ENCODE measurements around the gene PADI6. TPM values are rescaled to one million over a fixed set of nuclear protein-coding genes. Genes with fewer than 3 reads are reported as not detected.

Gene PADI6
- polyA plus RNA-seq, 3 donors: not detected

DNA sequence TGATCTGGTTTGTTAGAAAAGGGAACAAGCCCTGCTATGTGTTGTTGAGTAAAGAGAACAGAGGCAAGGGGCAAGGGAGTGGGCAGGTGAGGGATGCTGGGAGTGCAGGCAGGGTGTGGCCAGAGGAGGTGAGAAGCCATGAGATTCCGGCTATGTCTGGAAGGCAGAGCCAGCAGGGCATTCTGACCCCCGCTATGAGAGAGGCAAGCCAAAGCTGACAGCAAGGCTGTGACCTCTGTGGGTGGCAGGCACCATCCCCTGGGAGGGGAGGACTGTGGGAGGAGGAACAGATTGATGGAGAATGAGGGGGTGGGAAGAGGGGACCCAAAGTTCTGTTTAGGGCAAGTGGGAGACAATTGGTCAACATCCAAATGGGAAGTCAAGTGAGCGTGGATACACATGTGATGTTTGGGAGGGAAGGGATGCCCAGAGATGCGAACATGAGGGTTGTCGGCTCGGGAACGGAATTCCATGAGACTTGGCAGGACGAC is 19.5 kb upstream of the PADI6 start:
- DNase-seq (ENCODE audit: extremely low read depth in 1 of 11, low read depth in 9 of 11, low spot score in 4 of 11): no peak

DNA sequence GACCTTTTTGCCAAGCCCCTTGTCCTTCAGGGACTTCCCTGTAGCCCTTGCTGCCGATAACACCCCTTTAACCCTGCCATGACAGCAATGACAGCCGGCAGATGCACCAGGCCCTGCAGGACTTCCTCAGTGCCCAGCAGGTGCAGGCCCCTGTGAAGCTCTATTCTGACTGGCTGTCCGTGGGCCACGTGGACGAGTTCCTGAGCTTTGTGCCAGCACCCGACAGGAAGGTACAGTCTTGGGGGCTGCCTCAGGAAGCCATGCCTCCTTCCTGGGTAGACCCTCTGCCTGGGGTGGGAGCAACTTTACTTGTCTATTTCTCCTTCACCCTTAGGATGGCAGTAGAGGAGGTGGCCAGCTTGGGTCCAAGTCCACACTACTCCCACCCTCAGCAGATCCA is 16.1 kb upstream of the PADI6 start:
- DNase-seq (ENCODE audit: extremely low read depth in 1 of 11, low read depth in 9 of 11, low spot score in 4 of 11): no peak

DNA sequence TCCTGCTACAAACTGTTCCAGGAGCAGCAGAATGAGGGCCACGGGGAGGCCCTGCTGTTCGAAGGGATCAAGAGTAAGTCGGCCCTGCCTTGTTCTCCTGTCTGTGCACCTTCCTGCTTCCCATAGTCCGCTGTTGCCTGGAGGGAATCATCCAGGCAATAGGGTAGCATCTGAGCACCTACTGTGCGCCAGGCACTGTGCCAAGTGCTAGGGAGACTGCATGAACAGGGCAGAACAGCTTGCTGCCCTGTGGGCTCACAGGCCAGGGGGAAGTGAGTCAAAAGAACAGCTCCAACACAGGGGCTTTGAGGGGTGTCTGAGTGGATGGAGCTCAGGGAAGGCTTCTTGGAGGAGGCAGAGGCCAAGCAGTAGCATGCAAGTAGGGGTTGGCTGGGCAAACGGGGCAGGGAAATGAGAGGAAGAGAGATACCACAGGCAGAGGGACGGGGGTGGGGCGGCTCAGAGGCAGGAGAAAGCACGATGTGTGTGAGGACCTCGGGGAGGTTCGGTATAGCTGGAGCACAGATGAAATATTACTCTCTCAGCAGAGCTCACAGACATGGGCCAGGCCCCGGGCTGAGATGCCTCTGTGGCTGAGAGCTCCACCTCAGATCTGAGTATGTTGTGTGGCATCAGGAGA is 15.5 kb upstream of the PADI6 start:
- DNase-seq (ENCODE audit: extremely low read depth in 1 of 11, low read depth in 9 of 11, low spot score in 4 of 11): no peak

DNA sequence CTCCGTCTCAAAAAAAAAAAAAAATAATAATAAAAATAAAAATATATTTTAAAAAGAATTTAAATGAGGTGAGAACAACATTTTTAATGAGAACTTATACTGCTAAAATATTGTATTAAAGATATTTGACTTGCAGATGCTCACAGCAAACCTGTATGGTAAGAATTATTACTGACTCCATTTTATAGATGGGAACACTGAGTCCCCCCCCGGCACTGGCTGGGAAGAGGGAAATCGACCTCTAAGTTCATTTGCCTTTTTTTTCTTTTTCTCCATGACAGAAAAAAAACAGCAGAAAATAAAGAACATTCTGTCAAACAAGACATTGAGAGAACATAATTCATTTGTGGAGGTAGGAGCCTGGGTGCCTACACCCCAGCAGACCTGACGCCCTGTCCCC is 13.4 kb upstream of the PADI6 start:
- DNase-seq (ENCODE audit: extremely low read depth in 1 of 11, low read depth in 9 of 11, low spot score in 4 of 11): no peak

DNA sequence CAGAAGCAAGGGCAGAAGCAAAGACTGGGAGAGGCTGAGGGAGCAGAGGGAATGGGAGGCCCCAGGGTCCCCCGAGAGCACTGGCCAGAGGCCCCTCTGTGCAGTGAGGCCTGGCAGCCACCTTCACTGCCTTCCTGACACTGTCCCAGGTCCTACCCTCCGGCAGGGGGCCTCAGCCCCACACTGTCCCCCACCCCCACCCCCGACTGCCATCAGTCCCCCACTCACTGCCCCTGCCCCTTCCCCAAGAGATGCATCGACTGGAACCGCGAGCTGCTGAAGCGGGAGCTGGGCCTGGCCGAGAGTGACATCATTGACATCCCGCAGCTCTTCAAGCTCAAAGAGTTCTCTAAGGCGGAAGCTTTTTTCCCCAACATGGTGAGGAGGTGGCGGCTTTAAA is 13.0 kb upstream of the PADI6 start:
- no peak for DNase-seq (ENCODE audit: extremely low read depth in 1 of 11, low read depth in 9 of 11, low spot score in 4 of 11)

DNA sequence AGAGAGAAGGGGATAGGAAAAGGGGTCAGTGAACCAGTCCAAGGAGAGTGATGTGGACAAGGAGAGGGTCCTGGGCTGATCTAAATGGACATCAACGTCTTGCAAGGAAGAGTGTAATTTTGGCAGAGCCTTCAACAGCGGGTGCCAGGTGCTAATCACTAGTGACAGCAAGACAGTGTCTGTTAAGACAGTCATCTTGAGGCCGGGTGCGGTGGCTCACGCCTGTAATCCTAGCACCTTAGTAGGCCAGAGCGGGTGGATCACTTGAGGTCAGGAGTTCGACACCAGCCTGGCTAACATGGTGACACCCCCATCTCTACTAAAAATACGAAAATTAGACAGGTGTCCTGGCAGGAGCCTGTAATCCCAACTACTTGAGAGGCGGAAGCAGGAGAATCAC is 12.2 kb upstream of the PADI6 start:
- no peak for DNase-seq (ENCODE audit: extremely low read depth in 1 of 11, low read depth in 9 of 11, low spot score in 4 of 11)

DNA sequence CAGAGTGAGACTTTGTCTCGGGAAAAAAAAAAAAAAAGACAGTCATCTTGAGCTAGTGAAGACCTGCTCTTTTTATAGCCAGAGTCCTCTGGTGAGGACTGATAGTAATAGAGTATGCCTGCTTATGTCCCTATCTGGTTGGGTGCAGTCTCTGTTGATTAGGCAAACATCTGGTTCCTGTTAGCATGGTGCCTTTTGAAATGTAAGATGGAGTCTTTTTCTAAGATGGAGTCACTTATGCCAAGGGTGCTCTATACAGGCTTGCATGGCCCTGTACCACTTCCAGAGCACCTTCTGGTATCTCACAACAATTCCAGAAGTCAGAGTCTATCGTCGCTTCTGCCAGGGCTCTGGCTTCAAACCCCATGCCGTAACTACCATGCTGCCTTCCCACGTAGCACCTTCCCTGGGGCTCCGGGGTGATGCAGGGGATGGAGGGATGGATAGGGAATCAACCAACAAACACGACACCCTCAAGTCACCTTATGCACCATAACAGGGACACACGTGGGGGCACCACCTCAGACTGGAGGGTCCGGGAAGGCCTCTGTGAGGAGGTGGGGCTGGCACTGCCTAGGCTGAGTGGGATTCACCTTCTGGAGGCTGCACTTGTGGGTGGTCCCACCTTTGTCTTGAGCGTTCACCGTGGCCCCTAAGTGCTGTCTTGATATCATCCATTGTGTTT is 11.6 kb upstream of the PADI6 start:
- DNase-seq (ENCODE audit: extremely low read depth in 1 of 11, low read depth in 9 of 11, low spot score in 4 of 11): no peak

DNA sequence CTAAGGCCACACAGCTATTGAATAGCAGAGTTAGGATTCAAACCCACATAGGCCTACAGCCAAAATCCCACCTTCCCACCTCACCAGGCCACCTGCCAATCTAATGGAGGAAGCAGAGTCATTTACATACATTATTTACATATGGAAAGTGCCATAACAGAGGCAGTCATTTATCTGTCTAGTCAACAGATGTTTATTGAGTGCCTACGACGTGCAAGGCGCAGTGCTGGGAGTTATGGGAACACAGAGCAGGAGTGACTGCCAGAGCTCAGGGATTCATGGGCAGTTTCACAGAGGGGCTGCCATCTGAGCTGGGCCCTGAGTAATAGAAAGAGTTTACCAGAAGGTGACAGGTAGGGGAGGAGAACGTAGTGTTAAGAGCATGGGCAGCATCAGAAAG is 10.3 kb upstream of the PADI6 start:
- no peak for DNase-seq (ENCODE audit: extremely low read depth in 1 of 11, low read depth in 9 of 11, low spot score in 4 of 11)

DNA sequence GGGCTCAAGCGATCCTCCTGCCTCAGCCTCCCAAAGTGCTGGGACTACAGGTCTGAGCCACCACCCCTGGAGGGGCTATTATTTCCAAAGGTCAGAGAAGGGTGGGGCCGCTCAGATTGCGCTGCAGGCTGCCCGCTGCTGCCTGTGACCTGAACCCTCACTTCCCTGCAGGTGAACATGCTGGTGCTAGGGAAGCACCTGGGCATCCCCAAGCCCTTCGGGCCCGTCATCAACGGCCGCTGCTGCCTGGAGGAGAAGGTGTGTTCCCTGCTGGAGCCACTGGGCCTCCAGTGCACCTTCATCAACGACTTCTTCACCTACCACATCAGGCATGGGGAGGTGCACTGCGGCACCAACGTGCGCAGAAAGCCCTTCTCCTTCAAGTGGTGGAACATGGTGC is 8.6 kb upstream of the PADI6 start:
- DNase-seq (ENCODE audit: extremely low read depth in 1 of 11, low read depth in 9 of 11, low spot score in 4 of 11): no peak

DNA sequence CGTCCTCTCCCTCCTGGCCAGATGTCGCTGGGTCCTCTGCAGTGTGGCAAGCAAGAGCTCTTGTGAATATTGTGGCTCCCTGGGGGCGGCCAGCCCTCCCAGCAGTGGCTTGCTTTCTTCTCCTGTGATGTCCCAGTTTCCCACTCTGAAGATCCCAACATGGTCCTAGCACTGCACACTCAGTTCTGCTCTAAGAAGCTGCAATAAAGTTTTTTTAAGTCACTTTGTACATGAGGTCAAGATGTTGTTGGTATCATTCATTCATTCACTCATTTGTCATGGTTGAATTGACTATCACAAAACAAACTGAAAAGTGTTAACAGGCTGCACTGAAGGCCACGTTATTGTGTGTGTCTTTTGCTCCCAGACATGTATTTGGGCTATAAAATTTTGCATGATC is 8.2 kb upstream of the PADI6 start:
- no peak for DNase-seq (ENCODE audit: extremely low read depth in 1 of 11, low read depth in 9 of 11, low spot score in 4 of 11)

DNA sequence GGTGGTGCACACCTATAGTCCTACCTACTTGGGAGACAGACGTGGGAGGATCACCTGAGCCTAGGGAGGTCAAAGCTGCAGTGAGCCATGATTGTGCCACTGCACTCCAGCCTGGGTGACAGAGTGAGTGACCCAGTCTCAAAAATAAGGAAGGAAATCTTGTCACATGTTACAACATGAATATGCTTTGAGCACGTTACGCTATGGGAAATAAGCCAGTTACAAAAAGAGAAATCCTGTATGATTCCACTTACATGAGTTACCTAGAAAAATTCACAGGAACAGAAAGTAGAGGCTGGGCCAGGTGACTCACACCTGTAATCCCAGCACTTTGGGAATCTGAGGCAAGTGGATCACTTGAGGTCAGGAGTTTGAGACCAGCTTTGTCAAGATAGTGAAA is 6.7 kb upstream of the PADI6 start:
- no peak for DNase-seq (ENCODE audit: extremely low read depth in 1 of 11, low read depth in 9 of 11, low spot score in 4 of 11)

DNA sequence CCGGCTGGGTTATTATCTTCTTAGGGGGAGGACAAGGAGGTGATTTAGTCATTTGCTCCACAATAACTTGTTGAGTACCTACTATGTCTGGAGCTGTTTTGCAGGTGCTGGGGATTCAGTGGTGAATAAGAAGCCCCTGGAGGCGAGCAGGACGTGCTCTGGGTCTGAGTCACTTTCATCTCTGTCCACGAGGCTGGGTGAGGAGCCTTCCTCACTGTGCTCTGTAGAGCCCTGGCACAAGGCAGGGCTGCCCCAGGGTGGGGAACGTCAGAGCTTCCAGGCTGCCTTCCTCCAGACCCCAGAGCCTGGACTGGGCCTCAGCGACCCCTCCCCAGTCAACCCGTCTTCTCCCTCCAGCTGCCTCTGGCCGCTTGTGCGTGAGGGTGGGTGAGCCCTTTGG is 2.5 kb upstream of the PADI6 start:
- DNase-seq (ENCODE audit: extremely low read depth in 1 of 11, low read depth in 9 of 11, low spot score in 4 of 11): no peak

DNA sequence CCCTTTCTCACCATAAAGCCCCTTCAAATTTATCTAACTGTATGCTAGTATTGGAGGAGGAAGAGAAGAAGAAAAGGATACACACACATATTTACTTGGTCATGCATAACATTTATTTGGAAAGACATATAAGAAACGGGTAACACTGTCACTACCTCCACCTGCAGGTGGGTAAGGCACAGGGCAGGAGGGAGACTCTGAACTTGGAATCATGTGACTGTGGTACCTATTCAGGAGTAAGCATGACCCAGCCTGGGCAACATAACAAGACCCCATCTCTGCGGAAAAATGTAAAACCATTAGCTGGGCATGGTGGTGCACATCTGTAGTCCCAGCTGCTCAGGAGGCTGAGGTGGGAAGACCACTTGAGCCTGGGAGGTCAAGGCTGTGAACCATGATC is 1.4 kb upstream of the PADI6 start:
- DNase-seq (ENCODE audit: extremely low read depth in 1 of 11, low read depth in 9 of 11, low spot score in 4 of 11): no peak

DNA sequence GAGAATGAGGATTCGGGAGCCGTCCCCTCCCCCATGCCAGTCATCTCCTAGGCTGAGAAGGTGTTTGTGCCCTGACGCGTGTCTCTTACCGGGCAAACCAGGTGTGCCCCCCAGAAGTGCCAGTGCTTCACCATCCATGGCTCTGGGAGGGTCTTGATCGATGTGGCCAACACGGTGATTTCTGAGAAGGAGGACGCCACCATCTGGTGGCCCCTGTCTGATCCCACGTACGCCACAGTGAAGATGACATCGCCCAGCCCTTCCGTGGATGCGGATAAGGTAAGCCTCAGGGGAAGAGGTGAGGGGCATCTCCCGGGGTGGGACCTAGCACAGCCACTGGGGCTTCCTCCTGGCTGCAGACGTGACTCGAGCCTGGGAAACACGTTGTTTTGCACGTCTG is 959 bp downstream of the PADI6 start:
- no peak for DNase-seq (ENCODE audit: extremely low read depth in 1 of 11, low read depth in 9 of 11, low spot score in 4 of 11)

DNA sequence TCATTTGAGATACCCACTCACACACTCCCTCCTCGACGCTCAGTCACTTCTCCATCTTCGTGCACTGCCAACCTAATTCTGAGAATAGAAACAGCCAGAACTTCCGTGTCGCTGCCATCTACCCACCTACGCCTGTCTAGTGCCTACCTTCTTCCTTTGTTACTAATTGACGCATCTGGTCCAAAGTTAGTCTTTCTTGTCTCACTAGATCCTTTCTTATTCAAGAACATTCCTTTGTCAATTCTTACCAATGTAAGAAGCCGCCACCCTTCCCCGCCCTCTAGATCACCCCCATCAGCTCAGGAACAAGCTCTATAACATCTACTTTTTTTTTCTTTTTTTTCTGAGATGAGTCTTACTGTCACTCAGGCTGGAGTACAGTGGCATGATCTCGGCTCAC is 3.7 kb downstream of the PADI6 start:
- no peak for DNase-seq (ENCODE audit: extremely low read depth in 1 of 11, low read depth in 9 of 11, low spot score in 4 of 11)

DNA sequence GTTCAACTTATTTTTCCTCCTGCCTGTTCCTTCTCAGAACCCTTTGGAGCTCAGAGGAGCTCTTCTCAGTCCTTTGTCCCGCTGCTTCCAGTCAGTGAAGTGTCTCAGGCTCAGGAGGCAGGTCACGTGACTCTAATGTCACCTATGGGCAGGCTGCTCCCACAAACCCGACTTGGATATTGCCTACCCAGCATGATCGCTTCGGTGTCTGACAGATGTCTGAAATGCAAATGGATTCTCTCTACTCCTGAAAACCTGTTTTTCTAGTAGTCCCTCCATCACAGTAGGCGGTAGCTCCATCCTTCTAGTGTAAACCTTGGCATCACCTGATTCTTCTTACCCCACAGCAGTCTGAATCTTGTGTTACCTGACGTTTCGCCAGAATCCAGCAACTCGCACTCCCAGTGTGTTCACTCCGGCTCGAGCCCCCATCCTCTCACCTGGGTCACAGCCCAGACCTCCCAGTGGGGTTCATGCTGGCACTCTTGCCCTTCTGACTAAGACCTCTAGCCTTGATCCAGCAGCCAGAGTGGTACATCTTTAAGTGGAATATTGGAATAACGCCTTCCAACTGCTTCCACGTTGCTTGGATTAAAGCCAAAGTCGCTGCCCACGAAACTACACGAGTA is 5.4 kb downstream of the PADI6 start:
- DNase-seq (ENCODE audit: extremely low read depth in 1 of 11, low read depth in 9 of 11, low spot score in 4 of 11): peak in 1 of 11 donors; percentile 22

DNA sequence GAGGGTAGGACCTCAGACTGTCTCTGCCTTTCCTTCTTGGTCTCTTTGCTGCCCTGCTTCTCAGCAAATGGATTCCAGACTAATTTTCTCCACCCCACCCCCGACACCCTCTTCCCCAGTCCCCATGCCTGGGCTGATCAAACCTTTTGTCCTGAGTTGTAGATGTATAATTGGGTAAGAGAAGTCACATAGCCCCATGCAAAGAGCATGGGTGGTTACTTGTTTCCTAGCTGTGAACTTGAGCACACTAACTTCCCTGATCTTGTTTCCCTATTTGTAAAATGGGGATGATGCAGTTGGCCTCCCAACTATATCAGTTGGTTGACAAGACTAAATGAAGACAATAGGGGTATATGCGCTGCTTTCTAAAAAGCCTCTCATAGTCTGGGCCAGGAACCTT is 9.2 kb downstream of the PADI6 start:
- DNase-seq (ENCODE audit: extremely low read depth in 1 of 11, low read depth in 9 of 11, low spot score in 4 of 11): no peak

DNA sequence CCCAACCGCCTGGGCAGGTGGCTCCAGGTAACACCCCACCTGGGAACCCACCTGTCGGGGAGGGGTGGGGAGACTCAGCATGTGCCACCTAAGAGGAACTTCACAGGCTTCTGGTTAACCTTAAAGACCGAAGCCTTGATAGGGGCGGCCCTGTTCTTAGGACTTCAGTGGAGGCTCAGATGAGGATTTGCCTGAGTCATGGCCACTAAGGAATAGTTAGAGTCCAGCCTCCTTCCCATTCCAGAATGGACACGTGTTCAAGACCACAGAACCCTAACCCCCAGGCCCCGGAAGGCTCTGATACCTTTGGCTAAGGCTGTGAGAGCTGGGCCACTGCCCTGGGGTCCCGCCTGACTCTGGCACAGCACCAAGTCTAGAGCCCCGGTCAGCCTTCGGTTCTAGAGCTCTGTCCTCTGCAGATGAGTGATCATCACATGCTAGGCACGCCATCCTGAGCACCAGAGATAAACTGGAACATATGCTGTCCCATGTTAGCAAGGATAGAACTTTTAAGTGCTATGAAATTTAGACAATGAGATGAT is 20.3 kb downstream of the PADI6 start:
- DNase-seq (ENCODE audit: extremely low read depth in 1 of 11, low read depth in 9 of 11, low spot score in 4 of 11): no peak

DNA sequence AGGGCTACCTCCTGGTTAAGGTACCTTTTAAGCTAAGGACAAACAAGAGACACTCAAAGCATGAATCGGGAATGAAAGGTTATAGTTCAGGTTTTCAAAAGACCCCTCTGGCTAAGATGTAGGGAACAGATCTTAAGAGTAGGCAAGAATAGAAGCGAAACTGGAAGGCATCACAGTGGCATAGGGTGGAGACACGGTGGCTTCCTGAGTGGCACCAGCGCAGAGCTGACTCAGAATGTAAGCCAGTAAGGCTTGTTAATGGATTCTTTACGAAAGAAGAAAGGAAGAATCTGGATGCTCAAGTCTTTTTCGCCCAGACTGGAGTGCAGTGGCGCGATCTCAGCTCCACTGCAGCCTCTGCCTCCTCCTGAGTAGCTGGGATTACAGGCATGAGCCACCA is 21.2 kb downstream of the PADI6 start:
- no peak for DNase-seq (ENCODE audit: extremely low read depth in 1 of 11, low read depth in 9 of 11, low spot score in 4 of 11)

DNA sequence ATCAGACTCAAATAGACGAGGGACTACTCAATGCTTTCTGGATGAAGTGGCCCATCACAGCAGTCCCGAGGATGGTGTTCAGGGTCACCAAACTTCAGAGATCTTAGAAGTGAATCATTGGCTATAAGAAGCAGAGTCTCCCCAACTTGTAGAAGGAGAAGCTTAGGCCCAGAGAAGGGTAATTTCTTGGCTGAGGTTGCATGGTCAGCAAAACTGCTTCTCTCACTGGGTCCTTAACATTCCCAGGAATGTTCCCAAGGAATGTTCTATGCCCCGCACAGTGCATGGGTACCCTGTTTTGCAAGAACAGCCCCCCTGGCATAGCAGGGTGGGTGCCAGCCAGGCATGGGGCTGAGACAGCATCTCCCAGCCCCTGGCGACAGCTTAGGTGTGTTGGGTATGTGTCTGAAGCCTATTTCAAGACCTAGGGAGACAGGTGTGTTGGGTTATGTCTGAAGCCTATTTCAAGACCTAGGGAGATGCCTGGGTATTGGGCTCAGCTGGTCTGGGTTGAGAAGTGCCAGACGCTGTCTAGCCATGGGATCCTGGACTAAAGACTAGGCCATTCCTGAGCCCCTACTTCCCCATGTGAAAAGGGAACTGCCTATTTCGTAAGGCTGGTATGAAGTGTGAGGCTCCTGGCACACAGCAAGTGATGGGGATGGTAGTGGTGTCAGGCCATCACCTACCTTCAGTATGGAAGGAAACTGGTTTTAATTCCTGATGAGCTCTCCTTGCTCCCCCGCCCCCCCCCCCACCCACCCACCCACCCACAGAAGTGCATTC is 26.1 kb downstream of the PADI6 start:
- DNase-seq (ENCODE audit: extremely low read depth in 1 of 11, low read depth in 9 of 11, low spot score in 4 of 11): no peak

All from renal cortex interstitium (tissue), 11 donors.